Measurements from ENCODE around the gene SNRNP27.

DNA sequence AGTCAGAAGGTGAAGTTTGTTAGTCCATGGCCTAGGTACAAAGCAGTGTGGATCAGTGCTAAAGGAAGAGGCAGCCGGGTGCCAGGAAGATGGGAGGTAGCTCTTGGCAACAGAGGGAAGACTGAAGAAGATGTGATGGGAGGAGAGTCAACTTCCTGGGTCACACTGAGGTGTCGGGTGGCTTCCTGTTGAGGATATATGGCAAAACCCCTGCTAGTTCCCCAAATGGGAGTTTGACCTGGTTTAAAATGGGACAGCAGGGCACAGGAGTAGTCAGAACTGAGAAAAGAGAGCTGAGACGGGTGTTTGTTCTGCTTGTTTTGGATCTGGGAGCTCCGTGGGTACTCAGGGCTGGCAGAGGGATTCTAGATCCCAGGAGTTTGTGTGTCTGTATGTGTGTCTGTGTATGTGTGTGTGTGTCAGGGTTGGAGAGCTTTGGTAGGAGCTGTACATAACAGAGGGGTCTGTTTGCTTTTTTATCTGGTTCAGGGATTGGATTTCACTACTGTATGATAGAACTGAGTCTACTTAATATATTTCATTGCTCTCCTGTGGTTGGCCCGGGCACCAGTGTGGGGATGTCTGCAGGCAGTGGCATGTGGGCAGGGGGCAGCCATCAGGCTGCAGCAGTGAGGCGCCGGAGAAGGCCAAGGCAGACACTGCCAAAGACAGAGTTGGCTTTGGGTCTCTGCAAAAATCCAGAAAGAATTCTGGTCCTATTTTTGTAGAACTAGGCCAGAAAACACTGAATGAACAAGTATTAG is 38.3 kb downstream of the SNRNP27 start:
- TF ChIP-seq, protein P1, sequence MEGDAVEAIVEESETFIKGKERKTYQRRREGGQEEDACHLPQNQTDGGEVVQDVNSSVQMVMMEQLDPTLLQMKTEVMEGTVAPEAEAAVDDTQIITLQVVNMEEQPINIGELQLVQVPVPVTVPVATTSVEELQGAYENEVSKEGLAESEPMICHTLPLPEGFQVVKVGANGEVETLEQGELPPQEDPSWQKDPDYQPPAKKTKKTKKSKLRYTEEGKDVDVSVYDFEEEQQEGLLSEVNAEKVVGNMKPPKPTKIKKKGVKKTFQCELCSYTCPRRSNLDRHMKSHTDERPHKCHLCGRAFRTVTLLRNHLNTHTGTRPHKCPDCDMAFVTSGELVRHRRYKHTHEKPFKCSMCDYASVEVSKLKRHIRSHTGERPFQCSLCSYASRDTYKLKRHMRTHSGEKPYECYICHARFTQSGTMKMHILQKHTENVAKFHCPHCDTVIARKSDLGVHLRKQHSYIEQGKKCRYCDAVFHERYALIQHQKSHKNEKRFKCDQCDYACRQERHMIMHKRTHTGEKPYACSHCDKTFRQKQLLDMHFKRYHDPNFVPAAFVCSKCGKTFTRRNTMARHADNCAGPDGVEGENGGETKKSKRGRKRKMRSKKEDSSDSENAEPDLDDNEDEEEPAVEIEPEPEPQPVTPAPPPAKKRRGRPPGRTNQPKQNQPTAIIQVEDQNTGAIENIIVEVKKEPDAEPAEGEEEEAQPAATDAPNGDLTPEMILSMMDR (conservative IDR thresholded peaks at IDR 0.05 in 1 of 2, IDR thresholded peaks at IDR 0.05 in 1 of 2; ENCODE audit: low read depth in 1 of 2, low read length in 2 of 2): no peak
- no peak for TF ChIP-seq EZH2 (IDR thresholded peaks at IDR 0.05; ENCODE audit: low read length, missing control alignments)
